Prostate gland (tissue), 2 donors: ENCODE measurements around the gene CHAF1A.

Source experiments
- POLR2A ChIP-seq: fragments of 450-650 bp; IDR thresholded peaks from one replicate; pipeline ENCODE4 v1.6.1; 2016; ENCODE audit warnings: antibody characterized with exemption, mild to moderate bottlenecking
- POLR2AphosphoS5 ChIP-seq: sonication (generic); formaldehyde crosslinking; IDR thresholded peaks from one replicate; pipeline ENCODE4 v1.6.1; 2017; ENCODE audit warnings: antibody characterized with exemption
- TF ChIP-seq, protein P1 (sequence below), 4 experiments: fragments of 200-600 bp in 2 of 4; fragments of 450-650 bp in 2 of 4; sonication (generic) in 2 of 4; IDR thresholded peaks; 1 replicate in 3 of 4; 2 replicates in 1 of 4; pipeline ENCODE4 v1.5.1; 2016 to 2019; ENCODE audit warnings: antibody characterized with exemption in 4 of 4, mild to moderate bottlenecking in 2 of 4, moderate library complexity in 2 of 4

DNA sequence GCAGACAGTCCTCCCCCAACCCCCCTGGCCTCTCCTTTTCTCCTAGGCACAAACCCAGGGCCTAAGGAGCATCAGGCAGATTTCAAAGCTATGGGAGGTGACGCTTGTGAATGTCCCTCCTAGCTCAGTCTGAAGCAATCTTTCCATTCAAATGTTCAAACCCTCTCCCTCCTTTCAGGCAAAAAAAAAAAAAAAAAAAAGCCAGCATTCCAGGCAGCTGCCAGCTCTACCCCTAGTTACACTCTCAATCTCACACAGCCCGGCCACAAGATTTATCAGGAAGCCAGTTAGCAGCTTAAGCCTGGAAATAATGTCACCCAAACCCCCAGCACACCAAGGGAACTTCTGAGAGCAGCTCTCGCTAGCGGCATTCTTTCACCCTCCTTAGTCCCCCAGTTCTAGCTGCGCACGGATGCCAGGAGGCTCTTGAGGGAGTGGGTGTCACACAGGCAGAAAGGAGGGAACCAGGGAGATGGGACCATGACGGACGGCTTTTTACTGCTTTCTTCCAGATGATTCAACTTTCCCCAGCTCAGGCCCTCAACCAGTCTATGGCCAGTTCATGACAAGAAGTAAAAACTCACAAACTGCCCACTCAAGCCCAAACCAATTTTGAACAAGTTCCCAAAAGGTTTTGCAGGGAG is 8.4 kb upstream of the CHAF1A start:
- TF ChIP-seq, protein P1, sequence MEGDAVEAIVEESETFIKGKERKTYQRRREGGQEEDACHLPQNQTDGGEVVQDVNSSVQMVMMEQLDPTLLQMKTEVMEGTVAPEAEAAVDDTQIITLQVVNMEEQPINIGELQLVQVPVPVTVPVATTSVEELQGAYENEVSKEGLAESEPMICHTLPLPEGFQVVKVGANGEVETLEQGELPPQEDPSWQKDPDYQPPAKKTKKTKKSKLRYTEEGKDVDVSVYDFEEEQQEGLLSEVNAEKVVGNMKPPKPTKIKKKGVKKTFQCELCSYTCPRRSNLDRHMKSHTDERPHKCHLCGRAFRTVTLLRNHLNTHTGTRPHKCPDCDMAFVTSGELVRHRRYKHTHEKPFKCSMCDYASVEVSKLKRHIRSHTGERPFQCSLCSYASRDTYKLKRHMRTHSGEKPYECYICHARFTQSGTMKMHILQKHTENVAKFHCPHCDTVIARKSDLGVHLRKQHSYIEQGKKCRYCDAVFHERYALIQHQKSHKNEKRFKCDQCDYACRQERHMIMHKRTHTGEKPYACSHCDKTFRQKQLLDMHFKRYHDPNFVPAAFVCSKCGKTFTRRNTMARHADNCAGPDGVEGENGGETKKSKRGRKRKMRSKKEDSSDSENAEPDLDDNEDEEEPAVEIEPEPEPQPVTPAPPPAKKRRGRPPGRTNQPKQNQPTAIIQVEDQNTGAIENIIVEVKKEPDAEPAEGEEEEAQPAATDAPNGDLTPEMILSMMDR (IDR thresholded peaks at IDR 0.05), result no peak
- TF ChIP-seq POLR2AphosphoS5 (no peak), POLR2A (no peak)
